Endothelial cell (in vitro differentiated cells): ENCODE data around the gene ZNF777. TPM values are rescaled to one million over a fixed set of nuclear protein-coding genes. Genes with fewer than 3 reads are reported as not detected.

Source experiments
- DNase-seq: peaks from one replicate; pipeline ENCODE4 v3.0.0; 2021; ENCODE audit warnings: low spot score
- H3K27ac Mint-ChIP-seq: one replicate; pipeline ENCODE4 v1.8.0; 2021; ENCODE audit warnings: mixed read lengths, inconsistent platforms; ENCODE audit not compliant: unreplicated experiment
- H3K27me3 Mint-ChIP-seq: one replicate; pipeline ENCODE4 v1.8.0; 2021; ENCODE audit warnings: mild to moderate bottlenecking, moderate library complexity, mixed read lengths, inconsistent platforms; ENCODE audit not compliant: unreplicated experiment
- H3K36me3 Mint-ChIP-seq: one replicate; pipeline ENCODE4 v1.8.0; 2021; ENCODE audit warnings: mild to moderate bottlenecking, low read depth, mixed read lengths, inconsistent platforms; ENCODE audit not compliant: unreplicated experiment
- H3K4me1 Mint-ChIP-seq: one replicate; pipeline ENCODE4 v1.8.0; 2021; ENCODE audit warnings: mild to moderate bottlenecking, mixed read lengths, inconsistent platforms; ENCODE audit not compliant: unreplicated experiment
- H3K4me3 Mint-ChIP-seq: one replicate; pipeline ENCODE4 v1.8.0; 2021; ENCODE audit warnings: mild to moderate bottlenecking, mixed read lengths, inconsistent platforms; ENCODE audit not compliant: unreplicated experiment
- H3K9me3 Mint-ChIP-seq: one replicate; pipeline ENCODE4 v1.8.0; 2021; ENCODE audit warnings: mixed read lengths, inconsistent platforms; ENCODE audit not compliant: unreplicated experiment
- total RNA-seq: library from RNA; stranded (reverse); fragmentation: NEBNext Ultra II Directional; extraction: Animal tissue kit (Norgen Biotek cat#: 25700); gene quantifications from one replicate; pipeline ENCODE4 v1.2.1, GENCODE V29; 2021; ENCODE audit not compliant: unreplicated experiment
- TF ChIP-seq, protein P1 (sequence below): fragments of 200-600 bp; sonication (generic); IDR thresholded peaks from one replicate; pipeline ENCODE4 v1.5.0; 2021; ENCODE audit warnings: antibody characterized with exemption; ENCODE audit not compliant: unreplicated experiment

The ZNF777 gene
- total RNA-seq, 1 donor from 2014 or later, result 13.9 TPM

DNA sequence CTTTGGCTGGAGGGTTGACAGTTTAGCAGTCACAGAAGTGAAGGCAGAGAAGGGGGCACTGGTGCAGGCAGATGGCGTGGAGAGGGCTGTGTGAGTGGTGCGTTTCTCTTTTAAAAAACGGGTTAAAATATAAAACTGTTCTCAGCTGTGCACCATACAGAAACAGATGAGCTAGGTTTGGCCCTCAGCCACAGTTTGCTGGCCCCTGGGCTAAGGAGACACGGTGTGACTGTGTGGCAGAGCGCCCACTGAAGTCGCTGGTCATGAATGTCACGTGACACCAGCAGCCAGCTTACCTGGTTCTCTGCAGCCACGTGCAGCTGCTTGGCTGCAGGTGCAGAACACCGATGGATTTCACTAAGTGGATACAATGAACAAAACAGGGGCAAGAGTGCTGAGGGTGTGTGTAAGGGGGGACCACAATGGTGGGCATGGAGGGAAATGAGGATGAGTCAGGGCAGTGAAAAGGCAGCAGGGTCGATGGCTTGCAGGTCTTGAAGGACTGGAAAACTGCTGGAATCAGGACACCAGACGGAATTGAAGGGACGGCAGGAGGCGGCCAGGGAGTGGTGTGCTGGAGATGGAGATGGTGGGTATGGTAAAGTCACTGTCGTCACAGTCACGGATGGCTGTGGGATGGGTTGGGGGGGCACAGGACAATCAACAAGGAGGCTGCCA is 29.4 kb upstream of the ZNF777 start:
- DNase-seq, result no peak
- Mint-ChIP-seq H3K36me3 (peaks cover 69% of the 10 kb centered on the region), H3K27me3 (peaks cover 7% of the 10 kb centered on the region), H3K4me3 (peak overlapping the region; percentile 79), H3K9me3 (no peaks in the 10 kb centered on the region), H3K4me1 (peaks cover under 1% of the 10 kb centered on the region), H3K27ac (no peak overlapping the region)
- TF ChIP-seq, protein P1, sequence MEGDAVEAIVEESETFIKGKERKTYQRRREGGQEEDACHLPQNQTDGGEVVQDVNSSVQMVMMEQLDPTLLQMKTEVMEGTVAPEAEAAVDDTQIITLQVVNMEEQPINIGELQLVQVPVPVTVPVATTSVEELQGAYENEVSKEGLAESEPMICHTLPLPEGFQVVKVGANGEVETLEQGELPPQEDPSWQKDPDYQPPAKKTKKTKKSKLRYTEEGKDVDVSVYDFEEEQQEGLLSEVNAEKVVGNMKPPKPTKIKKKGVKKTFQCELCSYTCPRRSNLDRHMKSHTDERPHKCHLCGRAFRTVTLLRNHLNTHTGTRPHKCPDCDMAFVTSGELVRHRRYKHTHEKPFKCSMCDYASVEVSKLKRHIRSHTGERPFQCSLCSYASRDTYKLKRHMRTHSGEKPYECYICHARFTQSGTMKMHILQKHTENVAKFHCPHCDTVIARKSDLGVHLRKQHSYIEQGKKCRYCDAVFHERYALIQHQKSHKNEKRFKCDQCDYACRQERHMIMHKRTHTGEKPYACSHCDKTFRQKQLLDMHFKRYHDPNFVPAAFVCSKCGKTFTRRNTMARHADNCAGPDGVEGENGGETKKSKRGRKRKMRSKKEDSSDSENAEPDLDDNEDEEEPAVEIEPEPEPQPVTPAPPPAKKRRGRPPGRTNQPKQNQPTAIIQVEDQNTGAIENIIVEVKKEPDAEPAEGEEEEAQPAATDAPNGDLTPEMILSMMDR, result no peak

DNA sequence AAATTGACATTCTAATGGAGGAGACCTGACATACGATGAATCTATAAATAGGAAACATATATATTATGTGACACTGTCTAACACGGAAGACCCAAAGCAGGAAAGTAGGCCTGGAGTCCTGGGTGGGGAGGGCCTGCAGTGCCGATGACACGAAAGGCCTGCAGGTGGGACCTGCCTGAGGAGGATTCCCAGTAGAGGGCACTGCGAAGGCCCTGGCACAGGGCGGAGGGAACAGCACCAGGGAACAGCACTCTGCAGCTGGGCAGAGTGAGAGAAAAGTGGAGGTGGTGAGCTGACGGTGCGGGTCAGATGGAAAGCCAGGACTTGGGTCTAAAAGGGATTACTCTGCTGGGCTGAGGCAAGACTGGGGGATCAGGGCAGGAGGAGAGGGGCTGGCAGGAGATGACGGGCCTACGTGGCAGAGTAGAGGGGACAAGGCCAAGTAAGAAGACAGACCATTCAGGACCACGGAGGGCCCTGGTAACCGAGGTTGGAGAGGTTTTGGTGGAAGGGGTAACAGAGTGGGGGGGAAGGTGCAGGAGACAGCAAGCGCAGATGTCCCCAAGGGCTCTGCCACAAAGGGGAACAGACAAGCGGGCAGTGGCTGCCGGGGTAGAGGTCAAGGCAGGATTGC is 28.6 kb upstream of the ZNF777 start:
- Mint-ChIP-seq H3K36me3 (peaks cover 71% of the 10 kb centered on the region), H3K9me3 (no peaks in the 10 kb centered on the region), H3K27ac (peak overlapping the region; percentile 21), H3K27me3 (peaks cover 7% of the 10 kb centered on the region), H3K4me1 (no peaks in the 10 kb centered on the region), H3K4me3 (peak overlapping the region; percentile 56)
- TF ChIP-seq, protein P1, result no peak
- no peak for DNase-seq

DNA sequence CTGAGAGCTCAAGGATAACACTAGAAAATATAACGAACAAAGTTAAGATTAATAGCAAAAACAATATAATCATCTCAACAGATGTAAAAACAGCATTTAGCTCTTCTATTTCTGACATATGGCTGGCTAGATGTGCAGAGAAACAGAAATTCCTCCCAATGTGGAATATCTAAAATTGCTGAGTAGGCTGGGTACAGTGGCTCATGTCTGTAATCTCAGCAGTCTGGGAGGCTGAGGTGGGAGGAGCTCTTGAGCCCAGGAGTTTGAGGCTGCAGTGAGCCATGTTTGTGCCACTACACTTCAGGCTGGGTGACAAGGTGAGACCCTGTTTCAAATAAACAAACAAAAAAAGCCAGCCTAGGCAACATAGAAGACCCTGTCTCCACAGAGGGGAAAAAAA is 18.7 kb upstream of the ZNF777 start:
- H3K36me3 Mint-ChIP-seq, result peaks cover 47% of the 10 kb centered on the region
- H3K4me1 Mint-ChIP-seq, result no peaks in the 10 kb centered on the region
- peaks cover 7% of the 10 kb centered on the region for H3K9me3 Mint-ChIP-seq
- TF ChIP-seq, protein P1, result no peak
- no peak overlapping the region for H3K4me3 Mint-ChIP-seq
- DNase-seq, result no peak
- H3K27me3 Mint-ChIP-seq, result no peaks in the 10 kb centered on the region
- no peak overlapping the region for H3K27ac Mint-ChIP-seq

DNA sequence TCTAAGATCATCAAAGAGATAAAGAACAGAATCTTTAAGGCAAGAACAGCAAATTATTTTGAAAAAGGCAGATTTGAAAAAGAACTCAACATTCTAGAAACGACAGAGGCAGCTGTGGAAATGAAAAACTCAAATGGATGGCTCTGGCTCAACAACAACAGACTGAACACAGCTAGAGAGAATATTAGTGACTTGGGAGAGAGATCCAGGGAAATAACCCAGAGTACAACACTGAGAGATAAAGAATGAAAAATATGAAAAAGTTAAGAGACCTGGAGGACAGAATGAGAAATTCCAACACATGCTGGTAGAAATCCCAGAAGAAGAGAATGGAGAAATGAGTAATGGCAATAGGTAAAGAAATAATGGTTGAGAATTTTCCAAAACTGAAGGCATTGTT is 17.9 kb upstream of the ZNF777 start:
- Mint-ChIP-seq H3K36me3 (peaks cover 51% of the 10 kb centered on the region), H3K4me3 (peak overlapping the region; percentile 43), H3K9me3 (peaks cover 7% of the 10 kb centered on the region), H3K27me3 (peaks cover 1% of the 10 kb centered on the region), H3K4me1 (no peaks in the 10 kb centered on the region), H3K27ac (no peak overlapping the region)
- DNase-seq, result no peak
- TF ChIP-seq, protein P1, result no peak
